Skin epidermis (tissue), 12 donors: Measurements from ENCODE around the gene TMEM126B.

Source experiments
- H3K27ac ChIP-seq, 21 experiments: fragments of 200-600 bp; sonication (generic) in 11 of 21; one replicate each; pipeline ENCODE4 v1.5.0; 2020; ENCODE audit warnings: mild to moderate bottlenecking in 3 of 21, inconsistent platforms in 2 of 21, moderate library complexity in 2 of 21
- H3K4me3 ChIP-seq, 7 experiments: fragments of 200-600 bp; sonication (generic) in 2 of 7; one replicate each; pipeline ENCODE4 v1.5.0; 2020; ENCODE audit warnings: inconsistent platforms in 2 of 7, mild to moderate bottlenecking in 2 of 7, moderate library complexity in 1 of 7

The TMEM126B gene

DNA sequence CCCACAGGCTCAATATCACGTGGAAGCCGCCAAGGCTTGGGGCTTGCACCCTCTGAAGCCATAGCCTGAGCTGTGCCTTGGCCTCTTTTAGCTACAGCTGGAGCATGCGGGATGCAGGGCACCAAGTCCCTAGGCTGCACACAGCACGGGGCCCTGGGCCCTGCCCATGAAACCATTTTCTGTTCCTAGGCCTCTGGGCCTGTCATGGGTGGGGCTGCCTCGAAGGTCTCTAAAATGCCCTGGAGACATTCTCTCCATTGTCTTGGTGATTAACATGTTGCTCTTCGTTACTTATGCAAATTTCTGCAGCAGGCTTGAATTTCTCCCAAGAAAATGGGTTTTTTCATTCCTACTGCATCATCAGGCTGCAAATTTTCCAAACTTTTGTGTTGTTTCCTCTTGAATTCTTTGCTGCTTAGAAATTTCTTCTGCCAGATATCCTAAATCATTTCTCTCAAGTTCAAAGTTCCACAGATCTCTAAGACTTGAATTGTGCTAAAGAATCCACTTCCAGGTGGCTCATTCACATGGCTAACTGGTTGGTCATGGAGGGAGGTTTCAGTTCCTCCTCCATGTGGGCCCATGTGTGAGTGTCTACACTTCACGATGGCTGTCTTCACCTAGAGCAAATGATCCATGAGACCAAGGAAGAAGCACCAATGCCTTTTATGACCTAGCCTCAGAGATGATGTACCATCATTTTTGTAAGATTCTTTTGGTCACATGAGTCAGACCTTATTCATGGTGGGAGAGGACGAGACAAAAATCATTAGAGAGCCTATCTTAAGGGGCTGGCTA, 43.9 kb downstream of the TMEM126B start:
- no peak overlapping the region for H3K4me3 ChIP-seq
- H3K27ac ChIP-seq = no peak overlapping the region

GRCh38 chr11:85673393-85673792, 45.0 kb downstream of the TMEM126B start:
- Histone ChIP-seq H3K4me3 (no peak overlapping the region), H3K27ac (no peak overlapping the region)

DNA sequence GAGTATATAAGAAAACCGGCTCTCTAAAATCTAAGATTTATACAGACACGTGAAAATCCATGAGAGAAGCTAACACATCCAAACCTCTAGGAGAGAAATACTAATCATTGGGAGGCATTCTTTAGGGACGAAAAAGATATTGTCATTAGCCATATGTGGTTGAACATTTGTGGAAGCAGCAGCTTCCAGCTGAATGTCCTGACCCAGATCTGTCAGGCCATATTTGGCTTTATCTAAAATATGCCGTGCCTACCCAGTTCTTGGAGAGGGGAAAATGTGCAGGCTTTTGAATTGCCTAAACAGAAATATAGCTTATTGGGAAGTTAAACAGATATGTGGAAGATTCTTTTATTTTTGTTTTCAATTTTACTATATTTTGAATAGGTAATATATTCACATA, 51.2 kb downstream of the TMEM126B start:
- no peak overlapping the region for H3K27ac ChIP-seq

DNA sequence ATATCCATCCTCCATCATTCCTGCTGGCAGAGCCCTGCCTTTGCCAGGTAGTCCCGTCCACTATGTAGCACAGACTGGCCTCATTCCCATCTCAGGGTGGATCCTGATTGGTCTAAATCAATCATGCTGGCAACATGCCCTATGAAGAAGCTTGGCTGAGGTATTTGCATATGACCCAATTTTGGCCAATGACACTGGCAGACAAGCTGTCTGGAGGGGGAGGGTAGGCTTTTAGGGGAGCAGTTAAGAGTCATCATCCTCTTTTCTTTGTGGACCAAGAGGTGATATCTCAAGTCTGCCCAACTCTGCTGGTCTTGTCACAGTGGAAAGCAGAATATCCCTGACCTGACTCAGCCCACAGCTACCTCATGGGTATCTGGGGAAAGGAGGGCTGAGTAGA, 52.5 kb downstream of the TMEM126B start:
- Histone ChIP-seq H3K4me3 (no peak overlapping the region), H3K27ac (no peak overlapping the region)

More for the DNA sequence above, 51.2 kb downstream of the TMEM126B start:
- H3K4me3 ChIP-seq = no peak overlapping the region

DNA sequence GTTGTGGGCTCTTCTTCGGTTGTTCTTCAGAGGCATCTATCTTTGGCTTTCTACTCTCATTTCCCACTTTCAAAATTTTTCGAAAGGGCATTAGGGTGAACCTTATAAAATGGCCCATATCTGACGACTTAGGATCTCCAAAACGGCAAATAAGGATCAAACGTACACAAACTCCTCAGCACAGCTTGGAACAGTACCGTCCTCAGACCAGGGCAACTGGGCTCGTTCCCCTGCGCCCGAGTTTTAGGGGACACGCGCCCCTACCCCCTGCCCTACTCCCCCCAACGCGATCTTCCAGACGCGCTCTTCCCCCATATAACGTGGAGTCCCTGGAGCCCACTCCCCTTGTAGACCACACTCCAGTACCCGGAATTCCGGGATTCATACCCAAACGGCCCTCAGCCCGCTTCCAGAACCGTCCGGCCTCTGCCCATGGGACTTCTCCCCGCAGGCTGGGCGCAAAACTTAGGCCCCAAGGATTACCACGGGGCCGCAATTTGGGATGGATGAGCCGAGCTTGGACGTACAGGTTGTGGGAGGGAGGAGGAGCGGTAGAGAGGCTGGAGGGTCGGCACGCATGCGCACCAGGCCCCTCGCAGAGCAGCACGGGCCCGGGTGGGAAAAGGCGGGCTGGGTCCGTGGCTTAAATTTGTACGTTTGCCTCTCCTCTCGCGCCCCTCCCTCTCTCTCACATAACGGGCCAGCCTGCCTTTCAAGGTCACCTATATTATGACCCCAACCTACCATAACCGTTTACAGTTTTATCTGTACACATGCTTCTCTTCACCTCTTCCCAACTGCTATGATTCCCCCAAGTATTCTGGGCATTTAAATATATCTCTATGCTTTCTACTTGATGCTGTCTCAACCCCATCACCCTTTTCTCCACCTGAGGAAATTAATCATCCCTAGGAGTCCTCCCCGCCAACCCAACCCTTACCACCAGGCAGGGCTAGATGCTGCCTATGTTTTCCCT, 54.2 kb downstream of the TMEM126B start:
- Histone ChIP-seq H3K4me3 (peak overlapping the region; percentile 27 to 63 (median 44)), H3K27ac (peak overlapping the region in 18 of 21 experiments; percentile 2 to 77 (median 46))

- Histone ChIP-seq H3K4me3 (peak overlapping the region in 6 of 7 experiments; percentile 15 to 44 (median 18)), H3K27ac (peak overlapping the region in 14 of 21 experiments; percentile 2 to 68 (median 49))
Observed at GRCh38 chr11:85685125-85685819, 56.9 kb downstream of the TMEM126B start.

DNA sequence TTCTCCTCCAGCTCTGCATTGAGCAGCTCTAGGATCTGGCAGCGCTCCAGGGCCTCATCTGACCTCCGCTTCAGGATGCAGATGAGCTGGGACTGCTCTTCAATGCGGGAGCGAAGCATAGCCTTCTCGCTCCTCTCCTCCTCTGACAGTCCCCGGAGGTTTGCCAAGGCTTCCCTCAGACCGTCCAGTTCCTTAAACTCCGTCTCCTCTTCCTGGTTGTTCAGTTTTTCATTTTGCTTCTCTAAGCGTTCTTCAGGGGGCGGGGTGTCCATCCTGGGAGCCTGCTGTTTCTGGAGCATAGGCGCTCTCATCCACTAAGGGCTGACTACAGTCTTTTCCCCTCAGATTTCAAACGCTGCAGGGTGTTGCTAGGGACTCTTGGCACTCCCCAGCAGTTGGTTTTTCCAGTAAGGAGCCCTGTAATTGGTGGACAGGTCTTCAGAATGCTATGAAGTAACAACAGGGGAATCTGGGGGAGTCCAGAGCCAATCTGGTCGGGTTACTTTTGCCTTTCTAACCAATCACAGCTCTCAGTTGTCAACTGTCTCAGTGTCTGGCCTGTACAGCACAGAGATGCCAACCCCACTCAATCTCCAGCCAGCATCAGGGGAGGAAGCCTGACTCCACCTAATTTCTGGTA, 57.5 kb downstream of the TMEM126B start, which contains the start of gene CCDC89:
TSS of gene CCDC89 (minus strand) at position 376 of the 640 bp plus-strand sequence. CDS start at position 311, 65 bp downstream.
- H3K27ac ChIP-seq = peak within 1 kb of the TSS in 14 of 21 experiments; percentile 3 to 68 (median 49)
- H3K4me3 ChIP-seq = peak within 1 kb of the TSS in 6 of 7 experiments; percentile 15 to 44 (median 18)
